Amniotic stem cell (primary cell): ENCODE data around the gene ZNF777.
A peak's percentile ranks its signal among the peaks of the same experiment; 100 is the strongest.
"Not testable (repeated sequence)": the region's sequence is repeated elsewhere in the genome, so short reads cannot be mapped to it uniquely, and the experiment has no call there.

ENCODE experiments used
- DNase-seq: peaks from one replicate; lab custom pipeline; 2025; lab: John Stamatoyannopoulos, UW

The ZNF777 gene

DNA sequence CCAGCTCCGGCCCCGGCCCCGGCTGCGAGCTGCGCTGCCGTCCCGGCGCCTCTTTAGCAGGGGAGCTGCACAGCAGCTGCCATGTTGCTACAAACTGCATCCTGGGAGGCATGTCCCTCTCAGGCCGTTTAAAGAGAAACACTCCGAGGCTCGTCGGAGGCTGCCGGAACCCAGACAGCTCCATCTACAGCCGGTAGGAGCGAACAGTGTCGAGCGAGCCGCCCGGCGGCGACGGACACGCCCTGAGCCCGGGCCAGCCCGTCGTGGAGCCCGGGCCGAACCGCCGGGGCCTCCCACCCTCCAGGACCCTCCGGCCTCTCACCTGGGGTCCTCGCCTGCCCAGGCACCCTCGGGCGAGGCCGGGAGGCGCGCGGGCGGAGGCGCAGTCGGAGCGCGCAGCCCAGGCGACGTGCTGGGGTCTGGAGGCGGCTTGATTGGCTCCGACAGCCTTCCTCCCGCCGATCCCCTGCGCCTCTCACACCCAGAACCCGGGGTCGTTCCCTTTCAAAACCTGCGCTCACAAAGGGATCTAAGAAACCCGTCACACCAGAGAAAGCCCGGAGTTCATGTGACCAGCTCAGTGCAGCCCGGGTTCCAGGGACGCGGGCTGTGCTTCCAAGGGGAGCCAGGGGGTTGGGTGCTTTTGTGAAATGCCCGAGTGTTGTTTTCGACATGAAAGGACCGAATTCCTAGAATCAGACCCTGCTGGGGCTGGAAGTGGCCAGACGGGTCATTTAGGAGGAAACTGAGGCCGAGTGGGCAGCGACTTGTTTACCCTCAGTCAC, at the start of gene ZNF777:
Gene ZNF777 (minus strand): TSS at position 570 of the 785 bp plus-strand sequence. CDS start 5,040 bp downstream, outside the sequence.
- peak; percentile 78 for DNase-seq

DNA sequence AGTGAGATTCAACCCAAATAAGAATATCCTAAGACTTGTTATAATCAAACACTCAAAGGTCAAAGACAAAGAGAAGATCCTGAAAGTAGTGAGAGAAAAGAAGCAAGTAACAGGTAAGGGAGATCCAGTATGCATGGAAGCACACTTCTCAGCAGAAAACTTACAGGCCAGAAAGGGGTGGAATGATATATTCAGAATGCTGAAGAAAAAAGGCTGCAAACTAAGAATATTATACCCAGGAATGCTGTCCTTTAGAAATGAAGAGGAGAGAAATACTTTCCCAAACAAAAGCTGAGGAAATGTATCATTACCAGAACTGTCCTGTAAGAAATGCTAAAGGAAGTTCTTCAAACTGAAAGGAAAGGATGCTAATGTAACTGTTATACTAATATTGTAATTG, 49.4 kb upstream of the ZNF777 start:
- DNase-seq, result no peak

DNA sequence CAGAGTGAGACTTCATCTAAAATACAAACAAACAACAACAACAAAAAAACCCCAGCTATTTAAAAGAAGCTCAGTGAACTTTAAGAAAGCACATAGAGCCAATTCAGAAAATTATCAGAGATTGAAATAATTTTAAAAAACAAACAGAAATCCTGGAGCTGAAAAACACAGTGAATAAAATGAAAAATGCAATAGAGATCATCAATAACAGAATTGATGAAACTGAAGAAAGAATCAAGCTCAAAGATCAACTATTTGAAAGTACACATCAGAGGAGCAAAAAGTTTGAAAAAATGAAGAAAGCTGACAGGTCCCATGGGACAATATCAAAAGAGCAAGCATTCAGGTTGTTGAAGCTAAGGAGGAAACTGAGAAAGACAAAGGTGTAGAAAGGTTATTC, 48.9 kb upstream of the ZNF777 start:
- DNase-seq, result no peak

DNA sequence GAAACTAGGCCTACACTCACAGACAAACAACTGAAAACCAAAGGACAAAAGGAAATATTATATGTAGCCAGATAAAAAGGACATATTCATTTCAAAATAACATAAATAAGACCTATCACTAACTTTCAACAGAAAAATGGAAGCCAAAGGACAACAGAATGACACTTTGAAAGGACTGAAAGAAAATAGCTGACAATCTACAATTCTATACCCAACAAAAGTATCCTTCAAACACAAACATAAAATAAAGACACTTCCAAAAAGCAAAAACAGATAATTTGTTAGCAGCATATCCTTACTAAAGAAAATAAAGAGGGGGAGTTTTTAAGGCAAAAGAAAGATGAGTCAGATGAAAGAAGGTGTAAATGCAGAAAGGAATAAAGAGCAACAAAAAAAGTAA, 44.7 kb upstream of the ZNF777 start:
- no peak for DNase-seq

DNA sequence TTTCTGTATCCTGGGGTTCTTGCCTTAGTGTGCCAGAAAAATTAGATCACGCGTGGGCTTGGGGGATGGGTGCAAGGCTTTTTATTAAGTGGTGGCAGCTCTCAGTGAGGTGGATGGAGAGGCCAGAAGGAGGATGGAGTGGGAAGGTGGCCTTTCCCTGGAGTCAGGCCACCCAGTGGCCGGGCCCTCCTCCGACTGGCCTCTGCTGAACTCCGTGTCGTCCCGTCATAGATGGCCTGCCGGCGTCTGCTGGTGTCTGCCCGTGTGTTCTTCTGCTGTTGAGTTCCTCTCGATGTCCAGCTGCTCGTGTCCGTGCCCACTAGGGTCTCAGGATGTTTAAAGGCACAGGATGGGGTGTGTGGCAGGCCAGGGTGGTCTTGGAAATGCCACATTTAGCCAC, 40.8 kb upstream of the ZNF777 start:
- no peak for DNase-seq

DNA sequence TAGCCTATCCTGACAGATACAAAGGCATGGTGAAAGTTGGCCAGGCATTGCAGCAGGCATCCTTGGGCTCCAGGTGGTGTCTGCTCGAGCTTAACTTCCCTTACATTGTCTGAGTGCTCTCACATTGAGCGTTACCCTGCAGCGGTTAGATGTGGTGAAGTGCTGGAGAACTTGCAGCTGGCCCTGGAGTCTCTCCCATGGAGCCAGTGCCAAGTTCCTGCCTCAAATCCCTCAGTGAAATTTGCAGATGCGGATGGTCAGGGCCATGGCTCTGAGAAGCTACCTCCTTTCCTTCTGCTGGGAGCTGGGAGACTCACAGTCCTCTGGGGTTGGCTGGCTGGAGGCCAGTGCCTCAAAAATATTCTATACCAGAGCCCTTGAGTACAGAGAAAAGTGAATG, 40.0 kb upstream of the ZNF777 start:
- no peak for DNase-seq

DNA sequence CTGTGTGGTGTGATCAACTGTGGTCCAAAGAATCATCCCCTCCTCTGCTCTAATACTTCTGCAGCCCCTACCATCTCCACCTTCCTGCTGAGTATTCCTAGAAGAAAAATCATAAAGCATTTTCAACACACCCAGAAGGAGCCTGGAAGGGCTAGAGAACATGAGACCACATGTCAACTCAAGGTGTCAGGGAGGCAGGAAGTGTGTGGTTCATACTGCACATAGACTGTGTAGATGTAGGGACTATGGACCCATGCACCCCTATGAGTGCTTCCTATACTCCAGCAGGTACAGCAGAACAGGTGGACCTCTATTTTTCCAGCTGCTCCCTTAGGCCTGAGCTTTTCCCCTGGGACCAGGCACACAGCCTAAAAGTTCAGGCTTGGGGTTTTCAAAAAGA, 39.3 kb upstream of the ZNF777 start:
- DNase-seq, result no peak

DNA sequence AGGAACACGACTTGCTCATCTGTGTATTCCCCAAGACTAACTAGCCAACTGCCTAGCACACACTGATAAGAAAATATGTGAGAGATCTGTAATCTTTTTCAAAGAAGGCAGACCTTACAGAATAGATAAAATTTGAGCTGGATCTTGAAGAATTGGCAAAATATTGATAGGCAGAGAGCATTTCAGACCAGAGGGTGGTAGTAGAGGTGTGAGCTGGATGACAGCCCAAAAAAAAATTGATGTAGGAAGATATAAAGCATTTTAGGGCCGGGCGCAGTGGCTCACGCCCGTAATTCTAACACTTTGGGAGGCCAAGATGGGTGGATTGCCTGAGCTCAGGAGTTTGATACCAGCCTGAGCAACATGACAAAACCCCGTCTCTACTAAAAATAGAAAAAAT, 37.9 kb upstream of the ZNF777 start:
- no peak for DNase-seq

DNA sequence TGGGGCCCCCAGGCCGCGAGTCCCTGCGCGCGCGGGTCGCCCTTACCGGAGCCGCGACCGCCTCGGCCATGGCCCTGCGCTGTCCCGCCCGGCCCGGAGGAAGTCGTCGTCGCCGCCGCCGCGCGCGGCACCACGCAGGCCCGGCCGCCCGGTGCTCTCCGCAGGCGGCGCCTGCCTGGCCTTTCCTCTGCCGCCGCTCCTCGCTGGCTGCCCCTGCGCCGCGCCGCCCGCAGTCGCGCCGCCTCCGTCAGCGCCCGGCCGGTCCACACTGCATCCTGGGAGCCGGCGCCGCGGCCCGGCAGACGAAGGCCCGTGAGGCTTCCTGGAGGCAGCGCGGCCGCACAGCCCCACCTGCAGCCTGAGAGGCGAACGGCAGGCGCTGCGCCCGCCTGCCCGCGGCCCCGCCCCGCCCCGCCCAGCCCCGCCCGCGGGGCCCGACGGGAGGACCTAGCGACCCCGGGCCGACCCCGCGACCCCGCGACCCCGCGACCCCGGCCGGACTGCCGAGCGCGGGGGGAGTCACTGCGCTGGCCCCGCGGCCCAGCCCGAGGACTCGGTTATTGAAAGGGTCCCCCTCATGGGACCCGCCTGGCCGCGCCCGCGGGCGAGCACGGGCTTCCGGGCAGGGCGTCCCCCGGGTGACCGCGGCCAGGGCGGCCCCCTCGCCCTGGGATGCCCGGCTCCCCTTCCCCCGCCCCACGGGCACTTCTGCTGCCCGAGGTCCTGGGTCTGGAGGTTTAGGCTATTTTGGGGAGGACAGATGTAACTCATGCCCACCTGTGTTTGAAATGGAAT, 36.8 kb upstream of the ZNF777 start, which contains the start of gene ZNF746:
Gene ZNF746 (minus strand): TSS at position 343 of the 795 bp plus-strand sequence. CDS start 273 bp downstream, at position 70.
- peak; percentile 67 for DNase-seq

DNA sequence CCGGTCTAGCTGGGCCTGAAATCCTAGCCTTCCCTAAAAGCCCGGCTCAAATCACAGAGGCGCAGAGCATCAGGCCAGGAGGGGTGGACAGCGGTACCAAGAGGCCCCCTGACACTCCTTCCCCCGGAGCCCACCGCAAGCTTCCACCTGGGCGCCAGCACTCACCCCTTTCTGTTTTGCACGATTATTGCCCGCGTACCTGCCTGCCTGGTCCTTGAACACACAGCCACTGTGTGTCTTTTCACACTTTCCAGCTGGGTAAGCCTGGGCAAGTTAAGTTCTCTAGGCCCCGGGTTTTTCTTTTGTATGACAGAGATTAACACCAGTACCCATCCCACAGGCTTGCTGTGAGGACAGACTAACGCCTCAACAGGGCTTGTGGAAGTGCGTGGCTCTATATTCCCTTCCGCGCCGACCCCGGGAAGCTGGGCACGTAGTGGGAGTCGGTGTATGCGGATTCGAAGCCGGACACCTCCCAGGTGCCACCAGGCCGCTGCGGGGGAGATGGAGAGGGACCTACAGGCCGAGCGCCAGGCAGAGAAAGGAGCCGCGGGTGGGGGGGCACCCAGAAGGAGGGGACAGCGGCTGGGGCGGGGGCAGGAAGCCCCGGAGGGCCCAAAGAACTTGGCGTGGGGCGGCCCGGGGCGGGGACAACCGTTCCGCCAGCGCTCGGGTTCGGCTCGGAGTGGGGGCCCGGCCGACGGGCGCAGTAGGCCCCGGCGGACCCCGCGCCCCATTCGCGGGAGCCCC, 36.0 kb upstream of the ZNF777 start:
- peak; percentile 3 for DNase-seq

DNA sequence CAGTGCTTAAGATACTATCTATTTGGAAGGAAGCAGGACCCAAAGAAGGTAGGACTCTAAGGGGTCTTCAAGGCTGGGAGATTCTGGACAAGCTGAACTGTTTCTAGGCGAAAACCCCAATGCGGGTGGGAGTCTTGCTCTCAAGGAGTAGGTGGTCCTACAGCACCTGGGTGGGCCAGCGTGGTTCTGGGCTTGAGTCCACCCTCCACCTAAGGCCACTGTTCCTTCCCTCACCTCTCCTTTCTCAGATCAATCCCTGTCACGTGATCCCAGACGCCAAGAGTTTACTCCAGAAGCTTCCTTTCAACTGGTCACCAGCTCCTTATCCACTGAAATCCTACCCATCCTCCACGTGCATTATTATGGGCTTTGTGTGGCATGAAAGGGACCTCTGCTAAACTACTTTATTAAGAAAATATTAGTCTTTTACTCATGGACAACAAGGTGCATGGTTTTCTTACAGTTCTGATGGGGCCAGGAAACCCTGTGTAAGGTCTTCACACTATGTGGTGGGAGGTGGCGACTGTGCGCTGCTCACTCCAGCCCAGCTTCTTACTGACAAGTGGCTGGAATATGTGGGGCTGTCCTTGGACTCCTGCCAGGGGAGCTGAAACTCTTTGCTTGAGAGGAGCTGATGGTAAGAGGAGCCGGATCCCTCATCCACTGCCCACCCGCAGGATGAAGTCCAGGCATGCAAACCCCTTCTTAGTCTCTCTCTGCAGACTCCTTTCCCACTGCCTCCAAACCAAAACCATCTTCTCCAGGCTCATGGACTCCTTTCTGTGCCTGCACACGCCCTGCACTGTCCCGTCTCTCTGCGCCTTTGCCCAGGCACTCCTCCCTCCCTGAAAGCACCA, 35.2 kb upstream of the ZNF777 start:
- DNase-seq, result peak; percentile 21

DNA sequence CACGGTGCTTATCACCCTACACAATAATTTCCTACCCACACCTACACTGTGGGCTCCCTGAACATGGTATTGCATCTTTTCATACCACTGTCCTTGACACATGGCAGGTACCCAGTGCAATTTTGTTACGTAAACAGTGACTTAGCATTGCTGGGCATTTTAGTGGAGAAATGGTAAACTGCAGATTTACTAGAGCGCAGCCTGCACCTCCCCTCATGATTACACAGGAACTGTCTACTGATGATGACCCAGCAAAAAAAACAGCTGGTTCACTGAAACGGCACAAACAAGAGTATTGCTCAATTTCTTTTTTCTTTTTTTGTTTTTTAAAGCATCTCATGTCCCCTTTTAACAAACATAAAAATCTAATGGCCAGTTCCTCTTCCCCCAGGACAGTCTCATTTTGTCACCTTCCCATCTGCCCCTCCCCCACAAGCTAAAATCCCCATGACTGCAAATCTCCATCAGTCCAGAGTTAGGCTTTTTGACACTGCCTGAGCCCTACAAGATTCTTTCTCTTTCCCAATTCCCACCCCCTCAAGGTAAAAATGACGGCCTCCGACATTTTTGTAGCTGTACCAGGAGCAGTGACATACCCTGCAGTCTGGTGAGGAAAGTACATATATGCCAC, 34.0 kb upstream of the ZNF777 start:
- no peak for DNase-seq

DNA sequence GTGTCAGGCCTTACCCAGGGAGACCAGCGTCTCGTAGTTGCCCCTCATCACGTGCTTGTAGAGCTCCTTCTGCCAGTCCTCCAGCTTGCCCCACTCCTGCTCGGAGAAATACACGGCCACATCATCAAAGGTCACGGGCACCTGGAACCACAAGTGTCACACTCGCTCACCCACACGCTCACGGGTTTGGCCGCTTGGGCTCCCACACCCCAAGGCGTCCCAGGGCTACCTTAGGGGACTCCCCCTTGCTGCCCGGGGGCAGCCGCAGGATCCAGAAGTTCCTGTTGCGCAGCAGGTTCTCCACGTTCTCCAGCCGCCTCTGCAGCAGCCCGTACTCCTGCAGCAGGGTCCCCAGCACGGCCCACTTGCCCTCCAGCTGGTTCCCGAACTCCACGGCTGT, 33.1 kb upstream of the ZNF777 start:
- not testable (repeated sequence) for DNase-seq

DNA sequence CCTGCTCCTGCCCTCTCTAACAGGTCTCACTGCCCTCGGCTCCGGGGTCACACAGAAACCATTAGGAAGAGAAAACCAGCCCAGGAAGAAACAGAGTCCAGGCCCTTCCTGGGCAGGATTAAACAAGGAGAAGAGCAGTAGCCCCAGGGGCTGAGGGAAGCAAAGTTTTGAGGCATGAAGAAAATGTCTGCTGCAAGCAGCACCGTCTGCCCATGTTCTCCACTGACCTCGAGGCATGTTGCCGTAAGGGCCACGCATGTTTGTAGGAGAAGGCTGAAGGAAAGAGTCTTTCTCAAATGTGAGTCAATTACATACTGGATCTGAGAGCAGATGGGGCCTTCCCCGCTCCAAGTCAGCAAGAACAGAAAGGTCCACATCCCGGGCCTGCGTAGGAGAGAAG, 32.5 kb upstream of the ZNF777 start:
- DNase-seq, result no peak

DNA sequence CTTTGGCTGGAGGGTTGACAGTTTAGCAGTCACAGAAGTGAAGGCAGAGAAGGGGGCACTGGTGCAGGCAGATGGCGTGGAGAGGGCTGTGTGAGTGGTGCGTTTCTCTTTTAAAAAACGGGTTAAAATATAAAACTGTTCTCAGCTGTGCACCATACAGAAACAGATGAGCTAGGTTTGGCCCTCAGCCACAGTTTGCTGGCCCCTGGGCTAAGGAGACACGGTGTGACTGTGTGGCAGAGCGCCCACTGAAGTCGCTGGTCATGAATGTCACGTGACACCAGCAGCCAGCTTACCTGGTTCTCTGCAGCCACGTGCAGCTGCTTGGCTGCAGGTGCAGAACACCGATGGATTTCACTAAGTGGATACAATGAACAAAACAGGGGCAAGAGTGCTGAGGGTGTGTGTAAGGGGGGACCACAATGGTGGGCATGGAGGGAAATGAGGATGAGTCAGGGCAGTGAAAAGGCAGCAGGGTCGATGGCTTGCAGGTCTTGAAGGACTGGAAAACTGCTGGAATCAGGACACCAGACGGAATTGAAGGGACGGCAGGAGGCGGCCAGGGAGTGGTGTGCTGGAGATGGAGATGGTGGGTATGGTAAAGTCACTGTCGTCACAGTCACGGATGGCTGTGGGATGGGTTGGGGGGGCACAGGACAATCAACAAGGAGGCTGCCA, 29.4 kb upstream of the ZNF777 start:
- DNase-seq, result no peak

DNA sequence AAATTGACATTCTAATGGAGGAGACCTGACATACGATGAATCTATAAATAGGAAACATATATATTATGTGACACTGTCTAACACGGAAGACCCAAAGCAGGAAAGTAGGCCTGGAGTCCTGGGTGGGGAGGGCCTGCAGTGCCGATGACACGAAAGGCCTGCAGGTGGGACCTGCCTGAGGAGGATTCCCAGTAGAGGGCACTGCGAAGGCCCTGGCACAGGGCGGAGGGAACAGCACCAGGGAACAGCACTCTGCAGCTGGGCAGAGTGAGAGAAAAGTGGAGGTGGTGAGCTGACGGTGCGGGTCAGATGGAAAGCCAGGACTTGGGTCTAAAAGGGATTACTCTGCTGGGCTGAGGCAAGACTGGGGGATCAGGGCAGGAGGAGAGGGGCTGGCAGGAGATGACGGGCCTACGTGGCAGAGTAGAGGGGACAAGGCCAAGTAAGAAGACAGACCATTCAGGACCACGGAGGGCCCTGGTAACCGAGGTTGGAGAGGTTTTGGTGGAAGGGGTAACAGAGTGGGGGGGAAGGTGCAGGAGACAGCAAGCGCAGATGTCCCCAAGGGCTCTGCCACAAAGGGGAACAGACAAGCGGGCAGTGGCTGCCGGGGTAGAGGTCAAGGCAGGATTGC, 28.6 kb upstream of the ZNF777 start:
- DNase-seq, result no peak

DNA sequence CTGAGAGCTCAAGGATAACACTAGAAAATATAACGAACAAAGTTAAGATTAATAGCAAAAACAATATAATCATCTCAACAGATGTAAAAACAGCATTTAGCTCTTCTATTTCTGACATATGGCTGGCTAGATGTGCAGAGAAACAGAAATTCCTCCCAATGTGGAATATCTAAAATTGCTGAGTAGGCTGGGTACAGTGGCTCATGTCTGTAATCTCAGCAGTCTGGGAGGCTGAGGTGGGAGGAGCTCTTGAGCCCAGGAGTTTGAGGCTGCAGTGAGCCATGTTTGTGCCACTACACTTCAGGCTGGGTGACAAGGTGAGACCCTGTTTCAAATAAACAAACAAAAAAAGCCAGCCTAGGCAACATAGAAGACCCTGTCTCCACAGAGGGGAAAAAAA, 18.7 kb upstream of the ZNF777 start:
- DNase-seq, result no peak

DNA sequence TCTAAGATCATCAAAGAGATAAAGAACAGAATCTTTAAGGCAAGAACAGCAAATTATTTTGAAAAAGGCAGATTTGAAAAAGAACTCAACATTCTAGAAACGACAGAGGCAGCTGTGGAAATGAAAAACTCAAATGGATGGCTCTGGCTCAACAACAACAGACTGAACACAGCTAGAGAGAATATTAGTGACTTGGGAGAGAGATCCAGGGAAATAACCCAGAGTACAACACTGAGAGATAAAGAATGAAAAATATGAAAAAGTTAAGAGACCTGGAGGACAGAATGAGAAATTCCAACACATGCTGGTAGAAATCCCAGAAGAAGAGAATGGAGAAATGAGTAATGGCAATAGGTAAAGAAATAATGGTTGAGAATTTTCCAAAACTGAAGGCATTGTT, 17.9 kb upstream of the ZNF777 start:
- no peak for DNase-seq

DNA sequence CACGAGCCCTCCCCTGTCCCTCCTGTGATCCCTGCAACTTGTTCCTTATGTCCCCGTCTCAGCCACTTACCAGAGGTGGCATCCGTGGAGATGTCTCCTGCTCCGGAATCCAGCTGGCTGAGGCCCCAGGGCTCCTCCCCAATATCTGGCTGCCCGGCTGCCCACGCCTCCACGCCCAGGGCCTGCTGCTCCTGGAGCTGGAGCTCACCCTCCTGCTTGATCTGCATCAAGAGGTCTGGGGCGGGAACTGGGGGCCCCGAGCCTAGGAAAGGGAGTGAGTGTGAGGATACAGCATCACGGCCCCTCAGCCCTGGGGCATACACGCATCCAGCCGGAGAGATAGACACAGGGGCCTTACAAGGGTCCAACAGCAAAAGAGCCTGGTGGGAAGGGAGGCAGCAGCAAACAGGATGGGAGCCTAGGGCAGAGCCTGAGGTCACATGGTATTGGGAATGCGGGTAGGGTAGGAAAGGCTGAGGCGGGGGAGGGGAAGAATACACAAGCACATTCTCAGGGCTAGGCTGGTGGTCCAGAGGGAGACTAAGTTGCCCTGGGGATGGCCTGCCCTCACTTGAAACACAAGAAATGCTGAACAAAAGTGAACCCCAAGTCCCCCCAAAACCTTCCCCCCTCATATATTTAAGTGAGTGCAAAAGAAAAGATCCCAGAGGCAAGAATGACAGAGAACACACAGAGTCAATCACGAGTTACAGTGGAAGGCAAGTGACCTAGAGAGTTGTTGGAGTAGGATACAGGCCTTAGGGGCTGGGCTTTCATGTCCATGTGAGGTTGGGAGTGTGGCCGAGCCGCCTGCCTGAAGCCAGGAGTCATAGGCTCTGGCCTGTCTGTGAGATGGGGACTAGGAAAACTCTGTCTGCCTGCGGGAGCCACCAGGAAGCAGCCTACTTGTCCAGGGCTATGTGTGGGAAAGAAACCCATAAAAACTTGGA, 16.9 kb upstream of the ZNF777 start:
- DNase-seq, result no peak
